Spleen (tissue), 11 donors: Measurements from ENCODE around the gene LRP1B. TPM values are rescaled to one million over a fixed set of nuclear protein-coding genes. Genes with fewer than 3 reads are reported as not detected.

Source experiments
- DNase-seq: peaks from one replicate; pipeline ENCODE4 v3.0.0-alpha.2; 2020
- H3K27ac ChIP-seq, 8 donors: fragments of 200-600 bp; sonication (generic) in 7 of 8; 1 replicate in 4 of 8; 2 replicates in 4 of 8; pipeline versions ENCODE4 v1.5.0 to v1.8.0; 2016 to 2021; ENCODE audit warnings: inconsistent platforms in 4 of 8, mild to moderate bottlenecking in 4 of 8, moderate library complexity in 1 of 8
- H3K27me3 ChIP-seq, 7 donors: fragments of 200-600 bp; sonication (generic) in 6 of 7; replicated peaks in 1 of 7; 1 replicate in 4 of 7; 2 replicates in 3 of 7; pipeline versions ENCODE4 v1.5.0 to v1.8.0; 2016 to 2021; ENCODE audit warnings: inconsistent platforms in 3 of 7, mild to moderate bottlenecking in 1 of 7
- H3K36me3 ChIP-seq, 6 donors: fragments of 200-600 bp; sonication (generic) in 5 of 6; 1 replicate in 4 of 6; 2 replicates in 2 of 6; pipeline versions ENCODE4 v1.5.0 to v1.8.0; 2016 to 2021; ENCODE audit warnings: inconsistent platforms in 2 of 6
- H3K4me1 ChIP-seq, 6 donors: fragments of 200-600 bp; sonication (generic) in 5 of 6; 1 replicate in 3 of 6; 2 replicates in 3 of 6; pipeline versions ENCODE4 v1.5.0 to v1.8.0; 2016 to 2021; ENCODE audit warnings: inconsistent platforms in 3 of 6
- H3K4me3 ChIP-seq, 8 donors: fragments of 200-600 bp; sonication (generic) in 7 of 8; 1 replicate in 4 of 8; 2 replicates in 4 of 8; pipeline versions ENCODE4 v1.5.0 to v1.8.0; 2016 to 2021; ENCODE audit warnings: inconsistent platforms in 4 of 8, mild to moderate bottlenecking in 4 of 8, moderate library complexity in 2 of 8
- H3K9me3 ChIP-seq, 8 donors: fragments of 200-600 bp; sonication (generic) in 7 of 8; 1 replicate in 4 of 8; 2 replicates in 4 of 8; pipeline versions ENCODE4 v1.5.0 to v1.8.0; 2016 to 2021; ENCODE audit warnings: inconsistent platforms in 4 of 8
- CTCF ChIP-seq, 11 experiments: fragments of 200-600 bp in 7 of 11; fragments of 450-650 bp in 4 of 11; sonication (generic) in 4 of 11; IDR thresholded peaks in 8 of 11; conservative IDR thresholded peaks in 3 of 11; 1 replicate in 7 of 11; 2 replicates in 4 of 11; pipeline versions ENCODE4 v1.4.0 to v1.8.0; 2016 to 2021; ENCODE audit warnings: antibody characterized with exemption in 11 of 11, inconsistent platforms in 4 of 11, mild to moderate bottlenecking in 1 of 11
- POLR2A ChIP-seq, 3 donors: fragments of 450-650 bp; IDR thresholded peaks; one replicate each; pipeline ENCODE4 v1.5.1; 2017; ENCODE audit warnings: antibody characterized with exemption in 3 of 3, mild to moderate bottlenecking in 1 of 3
- POLR2AphosphoS5 ChIP-seq, 3 donors: sonication (generic); formaldehyde crosslinking; IDR thresholded peaks; one replicate each; pipeline ENCODE4 v1.5.1; 2017; ENCODE audit warnings: antibody characterized with exemption in 3 of 3
- WGBS, 5 donors: extraction: QIAGEN DNeasy Blood & Tissue Kit in 3 of 5; methylation state at CpG; one replicate each; pipeline versions ENCODE4 v1.1.5 to v1.1.7; 2013 to 2018; 5-methylcytosine and 5-hydroxymethylcytosine counted together
- intact Hi-C: fragments of 100-400 bp; cut with DNase I; formaldehyde crosslinking; loops from one replicate; pipeline ENCODE4 v1.15.0; 2023; ENCODE audit warnings: low total_unique reads
- microRNA-seq, 3 donors: library from miRNA; unstranded; fragments of <30 nt; microRNA quantifications; one replicate each; pipeline versions ENCODE4 to v1.1.0, GENCODE V29; 2019 to 2020
- polyA plus RNA-seq, 3 donors: library from polyadenylated mRNA; stranded (reverse); fragments of 200-250 nt; gene quantifications; one replicate each; pipeline ENCODE4 v1.2.1, GENCODE V29; 2013
- small RNA-seq, 4 donors: library from RNA; depleted of rRNA; stranded (forward); fragments of <200 nt; gene quantifications; one replicate each; pipeline ENCODE3, GENCODE V24; 2016
- total RNA-seq, 7 donors: library from RNA; depleted of rRNA in 3 of 7; stranded (reverse); fragments of >200 nt in 3 of 7; fragmentation: NEBNext Ultra II Directional in 4 of 7; extraction: Animal tissue kit (Norgen Biotek cat#: 25700) in 4 of 7; gene quantifications; one replicate each; pipeline versions ENCODE4 v1.1.0 to v1.2.1, GENCODE V29; 2016 to 2021
- donor health status: healthy with polysubstance abuse.
- donor health status: DM: no; HTN: no; CAD: no; lungs with moderate emphysema.
- donor health status: DM: no; HTN: no; CAD: no.
- donor health status: Bipolar disorder and iron deficiency.
- donor health status: healthy.
- donor health status: DM: no; HTN: no; CAD: no.
- donor health status: DM: yes; HTN: yes; CAD: no.

The LRP1B gene
- total and polyA plus RNA-seq, 10 donors = 0.02 to 0.85 (median 0.08) TPM; not detected in 2

- Histone ChIP-seq H3K4me3 (no peak overlapping the region), H3K36me3 (no peaks in the 10 kb centered on the region), H3K4me1 (no peaks in the 10 kb centered on the region), H3K9me3 (peaks cover 0 to 4% (median 0%) of the 10 kb centered on the region in 8 donors), H3K27me3 (no peaks in the 10 kb centered on the region), H3K27ac (no peak overlapping the region)
- intact Hi-C loops = no loop called here
- DNase-seq = no peak
- TF ChIP-seq CTCF (IDR thresholded peaks at IDR 0.05 in 8 of 11, conservative IDR thresholded peaks at IDR 0.05 in 3 of 11) (no peak), POLR2AphosphoS5 (IDR thresholded peaks at IDR 0.05) (no peak), POLR2A (IDR thresholded peaks at IDR 0.05) (no peak)
Measured at GRCh38 chr2:140185076-140185475, 1945.7 kb downstream of the LRP1B start.

DNA sequence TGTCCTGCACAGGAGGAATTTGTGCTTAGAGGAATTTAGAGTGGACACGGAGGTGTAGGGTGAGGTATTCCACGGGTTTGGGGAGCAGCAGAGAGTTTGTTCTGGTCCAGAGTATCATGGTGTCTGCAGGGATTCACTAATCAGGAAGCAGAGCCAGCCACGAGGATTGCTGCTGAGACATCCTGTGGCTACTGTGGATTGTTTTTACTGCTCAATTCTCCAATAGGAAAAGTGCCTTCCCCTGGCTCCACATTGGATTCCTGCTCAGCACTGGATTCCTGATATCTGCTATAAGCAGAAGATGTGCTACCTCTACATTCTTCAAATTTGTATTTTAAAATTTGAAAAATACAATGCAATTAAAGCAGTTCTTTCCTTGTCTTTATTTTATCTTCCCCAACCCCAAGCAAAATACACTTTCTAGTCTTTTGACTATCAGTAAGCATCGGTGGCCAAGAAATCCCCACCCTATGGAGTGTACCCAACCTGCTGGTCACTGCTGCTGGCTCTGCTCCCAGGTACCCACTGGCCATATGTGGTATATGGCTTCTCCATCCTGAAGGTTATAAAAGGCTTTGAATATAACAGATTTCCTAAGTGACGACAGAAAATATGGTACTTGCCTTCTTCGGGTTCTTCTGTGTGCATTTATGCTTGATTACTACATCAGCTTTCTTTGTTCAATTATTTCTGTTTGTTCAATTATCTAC lies 1947.6 kb downstream of the LRP1B start:
- H3K4me3 ChIP-seq = no peak overlapping the region
- H3K27me3 ChIP-seq = no peaks in the 10 kb centered on the region
- no peak overlapping the region for H3K27ac ChIP-seq
- WGBS, 5 donors = 71 to 83% (median 72%) methylated on average over 6 of the region's 6 CpGs
- H3K4me1 ChIP-seq = no peaks in the 10 kb centered on the region
- H3K9me3 ChIP-seq = peaks cover 0 to 4% (median 0%) of the 10 kb centered on the region in 8 donors
- no peaks in the 10 kb centered on the region for H3K36me3 ChIP-seq
- intact Hi-C loops = no loop called here
- TF ChIP-seq POLR2AphosphoS5 (IDR thresholded peaks at IDR 0.05) (no peak), POLR2A (IDR thresholded peaks at IDR 0.05) (no peak), CTCF (IDR thresholded peaks at IDR 0.05 in 8 of 11, conservative IDR thresholded peaks at IDR 0.05 in 3 of 11) (no peak)
- DNase-seq = no peak

Small RNA genes within 50 kb of the gene (microRNA-seq; reads per million reads assigned to microRNA genes)
- gene MIR7157 = 0 reads per million in 3 donors

Small RNA genes within 50 kb of the gene (small RNA-seq; reads per million reads assigned to genes)
- gene AC068287.1 (0 reads per million in 4 donors), gene MTCO1P44 (0 reads per million in 4 donors), gene RF00019 (0 reads per million in 4 donors), gene RF02271 (0 reads per million in 4 donors), gene RNU6-904P (0 reads per million in 4 donors)
